HepG2 (cell line): ENCODE results near the gene HOXD3. TPM values are rescaled to one million over a fixed set of nuclear protein-coding genes. Genes with fewer than 3 reads are reported as not detected.

Experiments used
- CCAR2 ChIP-seq: fragments of 200-400 bp; formaldehyde crosslinking; optimal IDR thresholded peaks from 2 replicates; pipeline ENCODE3; 2018; ENCODE audit warnings: low read depth, mild to moderate bottlenecking, low read length, moderate library complexity
- CREM ChIP-seq, 2 experiments: sonication (generic) in 1 of 2; formaldehyde crosslinking in 1 of 2; IDR thresholded peaks; 2 replicates each; pipeline versions ENCODE4 v1.4.0 to v1.6.1; 2016 to 2020; ENCODE audit warnings: antibody characterized with exemption in 1 of 2, mild to moderate bottlenecking in 1 of 2, missing genetic modification reagents in 1 of 2
- GATA4 ChIP-seq: sonication (generic); IDR thresholded peaks from 2 replicates; pipeline ENCODE4 v1.6.1; 2016; ENCODE audit warnings: antibody characterized with exemption, low read depth, borderline replicate concordance
- HNF4G ChIP-seq, 2 experiments: sonication (generic) in 1 of 2; formaldehyde crosslinking in 1 of 2; IDR thresholded peaks; 2 replicates each; pipeline versions ENCODE4 v1.4.0 to v1.6.1; 2011 to 2020; ENCODE audit warnings: borderline replicate concordance in 2 of 2, low read depth in 2 of 2, mild to moderate bottlenecking in 2 of 2, low read length in 1 of 2, missing genetic modification reagents in 1 of 2, moderate library complexity in 1 of 2
- MIXL1 ChIP-seq: IDR thresholded peaks from 2 replicates; pipeline ENCODE4 v1.6.1; 2016
- MXD4 ChIP-seq: IDR thresholded peaks from 2 replicates; pipeline ENCODE4 v1.6.1; 2016; ENCODE audit warnings: mild to moderate bottlenecking, missing biosample characterization, missing genetic modification reagents
- NR2F1 ChIP-seq, 2 experiments: fragments of 450-650 bp in 1 of 2; formaldehyde crosslinking in 1 of 2; IDR thresholded peaks; 2 replicates each; pipeline versions ENCODE4 v1.5.0 to v1.6.1; 2016 to 2020; ENCODE audit warnings: mild to moderate bottlenecking in 1 of 2, missing compliant biosample characterization in 1 of 2, missing genetic modification reagents in 1 of 2, moderate library complexity in 1 of 2
- POGZ ChIP-seq: sonication (generic); formaldehyde crosslinking; IDR thresholded peaks from 2 replicates; pipeline ENCODE4 v1.4.0; 2020; ENCODE audit warnings: mild to moderate bottlenecking, missing genetic modification reagents
- SIN3A ChIP-seq: IDR thresholded peaks from 2 replicates; pipeline ENCODE4 v1.6.1; 2011; ENCODE audit warnings: low read depth, mild to moderate bottlenecking, control low read depth, low read length, borderline replicate concordance
- TRIM24 ChIP-seq: sonication (generic); formaldehyde crosslinking; IDR thresholded peaks from 2 replicates; pipeline ENCODE4 v1.8.0; 2022; ENCODE audit warnings: mild to moderate bottlenecking, missing genetic modification reagents
- ZFP91 ChIP-seq: sonication (generic); formaldehyde crosslinking; IDR thresholded peaks from 2 replicates; pipeline ENCODE4 v1.9.0; 2022; ENCODE audit warnings: missing genetic modification reagents, mild to moderate bottlenecking, borderline replicate concordance
- ZNF207 ChIP-seq: fragments of 450-650 bp; IDR thresholded peaks from 2 replicates; pipeline ENCODE4 v1.6.1; 2016; ENCODE audit warnings: antibody characterized with exemption, borderline replicate concordance
- ZNF331 ChIP-seq: sonication (generic); formaldehyde crosslinking; IDR thresholded peaks from 2 replicates; pipeline ENCODE4 v1.4.0; 2020; ENCODE audit warnings: missing genetic modification reagents
- ZNF615 ChIP-seq: sonication (generic); formaldehyde crosslinking; IDR thresholded peaks from 2 replicates; pipeline ENCODE4 v1.5.0; 2020; ENCODE audit warnings: mild to moderate bottlenecking, missing genetic modification reagents, borderline replicate concordance
- ZNF850 ChIP-seq: sonication (generic); formaldehyde crosslinking; conservative IDR thresholded peaks from 2 replicates; pipeline ENCODE4 v1.9.0; 2021; ENCODE audit warnings: mild to moderate bottlenecking, missing genetic modification reagents
- ZNF883 ChIP-seq: sonication (generic); formaldehyde crosslinking; IDR thresholded peaks from 2 replicates; pipeline ENCODE4 v1.5.1; 2020; ENCODE audit warnings: mild to moderate bottlenecking, missing genetic modification reagents; ENCODE audit errors: not compliant biosample characterization
- ZNF891 ChIP-seq: sonication (generic); formaldehyde crosslinking; IDR thresholded peaks from 2 replicates; pipeline ENCODE4 v1.5.0; 2020; ENCODE audit warnings: mild to moderate bottlenecking, missing genetic modification reagents
- polyA plus RNA-seq, 8 experiments: library from polyadenylated mRNA; depleted of rRNA in 3 of 8; stranded (reverse) in 7 of 8; unstranded in 1 of 8; fragments of >200 nt; fragmentation: Illumina TruSeq in 4 of 8; extraction: Trizol in 4 of 8; gene quantifications; 2 replicates each; pipeline versions ENCODE4 v1.2.1 to v1.2.3, GENCODE V29; 2011 to 2016; ENCODE audit warnings: low read depth in 4 of 8, missing spikeins in 1 of 8, mixed read lengths in 1 of 8; ENCODE audit not compliant: insufficient read depth in 1 of 8
- total RNA-seq, 5 experiments: library from RNA; depleted of rRNA; stranded (reverse); fragments of >200 nt; fragmentation: Illumina TruSeq; extraction: Trizol; gene quantifications; 2 replicates each; pipeline ENCODE4 v1.2.3, GENCODE V29; 2016; ENCODE audit warnings: low read depth in 1 of 5
- TF ChIP-seq, protein P1 (sequence below): sonication (generic); formaldehyde crosslinking; IDR thresholded peaks from 2 replicates; pipeline ENCODE4 v1.4.0; 2020; ENCODE audit warnings: mild to moderate bottlenecking, missing genetic modification reagents
- TF ChIP-seq, protein P2 (sequence below): sonication (generic); formaldehyde crosslinking; IDR thresholded peaks from 2 replicates; pipeline ENCODE4 v1.5.1; 2020; ENCODE audit warnings: missing genetic modification reagents, mild to moderate bottlenecking, borderline replicate concordance
- TF ChIP-seq, protein P3 (sequence below): sonication (generic); formaldehyde crosslinking; conservative IDR thresholded peaks from 2 replicates; pipeline ENCODE4 v1.5.0; 2020; ENCODE audit warnings: missing genetic modification reagents
- TF ChIP-seq, protein P4 (sequence below): sonication (generic); formaldehyde crosslinking; IDR thresholded peaks from 2 replicates; pipeline ENCODE4 v1.5.0; 2020; ENCODE audit warnings: mild to moderate bottlenecking, missing genetic modification reagents

Gene HOXD3
- total and polyA plus RNA-seq, 2 of the 13 experiments (the other 11 are each of a cell fraction or from before 2014, with no cell fraction given), result 0.05 to 0.09 TPM

GRCh38 chr2:176172895-176173566 lies 15.9 kb downstream of the HOXD3 start (continued):
- no peak for TF ChIP-seq HNF4G (IDR thresholded peaks at IDR 0.05; ENCODE audit: borderline replicate concordance, low read depth, low read length)
- no peak for TF ChIP-seq HNF4G (CRISPR knock-in tag; IDR thresholded peaks at IDR 0.05; ENCODE audit: borderline replicate concordance, low read depth)
- TF ChIP-seq, protein P1, sequence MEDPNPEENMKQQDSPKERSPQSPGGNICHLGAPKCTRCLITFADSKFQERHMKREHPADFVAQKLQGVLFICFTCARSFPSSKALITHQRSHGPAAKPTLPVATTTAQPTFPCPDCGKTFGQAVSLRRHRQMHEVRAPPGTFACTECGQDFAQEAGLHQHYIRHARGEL, result no peak
- TF ChIP-seq TRIM24 (CRISPR knock-in tag), result no peak
- TF ChIP-seq ZNF615 (CRISPR knock-in tag), result no peak
- no peak for TF ChIP-seq NR2F1 (CRISPR knock-in tag; IDR thresholded peaks at IDR 0.05)
- TF ChIP-seq GATA4, result peak; percentile 46; the same call in 1 of the 2 replicates
- TF ChIP-seq ZFP91 (CRISPR knock-in tag), result no peak
- TF ChIP-seq POGZ (CRISPR knock-in tag), result no peak
- TF ChIP-seq, protein P2, sequence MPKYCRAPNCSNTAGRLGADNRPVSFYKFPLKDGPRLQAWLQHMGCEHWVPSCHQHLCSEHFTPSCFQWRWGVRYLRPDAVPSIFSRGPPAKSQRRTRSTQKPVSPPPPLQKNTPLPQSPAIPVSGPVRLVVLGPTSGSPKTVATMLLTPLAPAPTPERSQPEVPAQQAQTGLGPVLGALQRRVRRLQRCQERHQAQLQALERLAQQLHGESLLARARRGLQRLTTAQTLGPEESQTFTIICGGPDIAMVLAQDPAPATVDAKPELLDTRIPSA, result no peak
- no peak for TF ChIP-seq ZNF883 (CRISPR knock-in tag)
- no peak for TF ChIP-seq ZNF850 (CRISPR knock-in tag)
- TF ChIP-seq CREM (IDR thresholded peaks at IDR 0.05), result peak; percentile 73
- no peak for TF ChIP-seq CREM (CRISPR knock-in tag; IDR thresholded peaks at IDR 0.05)
- no peak for TF ChIP-seq MIXL1 (CRISPR knock-in tag)
- TF ChIP-seq, protein P3, sequence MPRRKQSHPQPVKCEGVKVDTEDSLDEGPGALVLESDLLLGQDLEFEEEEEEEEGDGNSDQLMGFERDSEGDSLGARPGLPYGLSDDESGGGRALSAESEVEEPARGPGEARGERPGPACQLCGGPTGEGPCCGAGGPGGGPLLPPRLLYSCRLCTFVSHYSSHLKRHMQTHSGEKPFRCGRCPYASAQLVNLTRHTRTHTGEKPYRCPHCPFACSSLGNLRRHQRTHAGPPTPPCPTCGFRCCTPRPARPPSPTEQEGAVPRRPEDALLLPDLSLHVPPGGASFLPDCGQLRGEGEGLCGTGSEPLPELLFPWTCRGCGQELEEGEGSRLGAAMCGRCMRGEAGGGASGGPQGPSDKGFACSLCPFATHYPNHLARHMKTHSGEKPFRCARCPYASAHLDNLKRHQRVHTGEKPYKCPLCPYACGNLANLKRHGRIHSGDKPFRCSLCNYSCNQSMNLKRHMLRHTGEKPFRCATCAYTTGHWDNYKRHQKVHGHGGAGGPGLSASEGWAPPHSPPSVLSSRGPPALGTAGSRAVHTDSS (CRISPR knock-in tag), result no peak
- TF ChIP-seq SIN3A, result no peak
- no peak for TF ChIP-seq ZNF207
- no peak for TF ChIP-seq MXD4 (CRISPR knock-in tag)
- no peak for TF ChIP-seq ZNF891 (CRISPR knock-in tag)
- TF ChIP-seq, protein P4, sequence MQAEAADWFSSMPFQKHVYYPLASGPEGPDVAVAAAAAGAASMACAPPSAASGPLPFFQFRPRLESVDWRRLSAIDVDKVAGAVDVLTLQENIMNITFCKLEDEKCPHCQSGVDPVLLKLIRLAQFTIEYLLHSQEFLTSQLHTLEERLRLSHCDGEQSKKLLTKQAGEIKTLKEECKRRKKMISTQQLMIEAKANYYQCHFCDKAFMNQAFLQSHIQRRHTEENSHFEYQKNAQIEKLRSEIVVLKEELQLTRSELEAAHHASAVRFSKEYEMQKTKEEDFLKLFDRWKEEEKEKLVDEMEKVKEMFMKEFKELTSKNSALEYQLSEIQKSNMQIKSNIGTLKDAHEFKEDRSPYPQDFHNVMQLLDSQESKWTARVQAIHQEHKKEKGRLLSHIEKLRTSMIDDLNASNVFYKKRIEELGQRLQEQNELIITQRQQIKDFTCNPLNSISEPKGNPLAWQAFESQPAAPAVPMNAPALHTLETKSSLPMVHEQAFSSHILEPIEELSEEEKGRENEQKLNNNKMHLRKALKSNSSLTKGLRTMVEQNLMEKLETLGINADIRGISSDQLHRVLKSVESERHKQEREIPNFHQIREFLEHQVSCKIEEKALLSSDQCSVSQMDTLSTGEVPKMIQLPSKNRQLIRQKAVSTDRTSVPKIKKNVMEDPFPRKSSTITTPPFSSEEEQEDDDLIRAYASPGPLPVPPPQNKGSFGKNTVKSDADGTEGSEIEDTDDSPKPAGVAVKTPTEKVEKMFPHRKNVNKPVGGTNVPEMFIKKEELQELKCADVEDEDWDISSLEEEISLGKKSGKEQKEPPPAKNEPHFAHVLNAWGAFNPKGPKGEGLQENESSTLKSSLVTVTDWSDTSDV (CRISPR knock-in tag), result no peak
- no peak for TF ChIP-seq CCAR2
- TF ChIP-seq ZNF331 (CRISPR knock-in tag), result no peak; the same call in 1 of the 2 replicates
